Activated CD4-positive, CD25-positive, alpha-beta regulatory T cell treated with anti-CD3 and anti-CD28 coated beads, Interleukin-2, amount 50 U/mL, for 72 hours (primary cell): ENCODE data around the gene APLP2.
"Not testable (repeated sequence)": the region's sequence is repeated elsewhere in the genome, so short reads cannot be mapped to it uniquely, and the experiment has no call there.

Experiments used
- DNase-seq: peaks from one replicate; pipeline ENCODE4 v3.0.0; 2021

The APLP2 gene

GRCh38 chr11:130151196-130151595 is 81.5 kb downstream of the APLP2 start:
- DNase-seq: no peak

- no peak for DNase-seq
Measured at GRCh38 chr11:130156108-130157022, 86.7 kb downstream of the APLP2 start.

GRCh38 chr11:130157101-130157500 is 87.4 kb downstream of the APLP2 start:
- no peak for DNase-seq

GRCh38 chr11:130157840-130158239 is 88.1 kb downstream of the APLP2 start:
- DNase-seq: no peak

- no peak for DNase-seq
Measured at GRCh38 chr11:130159139-130159538, 89.4 kb downstream of the APLP2 start.

- DNase-seq: no peak
Measured at GRCh38 chr11:130159657-130160497, 90.2 kb downstream of the APLP2 start, which contains the start of gene ST14. Gene ST14 (plus strand): TSS chr11:130159782. CDS start chr11:130159980, 198 bp downstream.

GRCh38 chr11:130160498-130161155 is 90.9 kb downstream of the APLP2 start:
- DNase-seq: no peak

- no peak for DNase-seq
Measured at GRCh38 chr11:130161441-130162145, 91.9 kb downstream of the APLP2 start.

- no peak for DNase-seq
Measured at GRCh38 chr11:130162733-130163132, 93.0 kb downstream of the APLP2 start.

GRCh38 chr11:130163346-130164220 is 93.9 kb downstream of the APLP2 start:
- no peak for DNase-seq

GRCh38 chr11:130164221-130164570 is 94.5 kb downstream of the APLP2 start:
- DNase-seq: no peak

GRCh38 chr11:130165601-130166456 is 96.1 kb downstream of the APLP2 start:
- no peak for DNase-seq

GRCh38 chr11:130166457-130166784 is 96.7 kb downstream of the APLP2 start:
- no peak for DNase-seq

- DNase-seq: no peak
Measured at GRCh38 chr11:130167146-130167545, 97.5 kb downstream of the APLP2 start.

- DNase-seq: no peak
Measured at GRCh38 chr11:130168105-130168504, 98.4 kb downstream of the APLP2 start.

- no peak for DNase-seq
Measured at GRCh38 chr11:130170345-130170744, 100.7 kb downstream of the APLP2 start.

- no peak for DNase-seq
Measured at GRCh38 chr11:130171534-130171933, 101.8 kb downstream of the APLP2 start.

- not testable (repeated sequence) for DNase-seq
Measured at GRCh38 chr11:130172001-130172400, 102.3 kb downstream of the APLP2 start.

- DNase-seq: no peak
Measured at GRCh38 chr11:130174642-130175041, 104.9 kb downstream of the APLP2 start.

GRCh38 chr11:130175898-130176297 is 106.2 kb downstream of the APLP2 start:
- DNase-seq: no peak

- DNase-seq: no peak
Measured at GRCh38 chr11:130177782-130178181, 108.1 kb downstream of the APLP2 start.
